H1 (cell line): Measurements from ENCODE around the gene SORBS1. TPM values are rescaled to one million over a fixed set of nuclear protein-coding genes. Genes with fewer than 3 reads are reported as not detected.

Experiments
- CTCF ChIA-PET: fragments of 300-600 bp; sonication (Branson Sonifier 250); formaldehyde crosslinking; loops from one replicate; lab custom pipeline; 2021; ENCODE audit not compliant: partially characterized antibody; lab: Charles Lee
- POLR2A ChIA-PET: fragments of 300-600 bp; sonication (Branson Sonifier 250); formaldehyde crosslinking; loops from one replicate; lab custom pipeline; 2021; ENCODE audit warnings: inconsistent platforms; ENCODE audit not compliant: partially characterized antibody; lab: Charles Lee
- DNase-seq, 2 experiments: peaks; one replicate each; pipeline versions ENCODE4 v3.0.0 to v3.0.0-alpha.2; 2010 to 2022; ENCODE audit warnings: low spot score in 2 of 2, low read depth in 1 of 2, mixed read lengths in 1 of 2
- FAIRE-seq: peaks from 2 replicates; lab custom pipeline; 2011; peaks lifted over from hg19 to GRCh38; lab: Jason Lieb, UNC
- H2AFZ ChIP-seq: 2 replicates; pipeline ENCODE4 v1.8.1; 2012; ENCODE audit warnings: low read length, inconsistent platforms
- H2AK5ac ChIP-seq: 2 replicates; pipeline ENCODE4 v1.6.1; 2013; ENCODE audit warnings: low read depth, low read length
- H2BK120ac ChIP-seq: replicated peaks from 2 replicates; pipeline ENCODE3; 2013; ENCODE audit warnings: low read depth, low read length, inconsistent platforms
- H2BK12ac ChIP-seq: 2 replicates; pipeline ENCODE4 v1.6.1; 2013; ENCODE audit warnings: low read depth, low read length
- H2BK15ac ChIP-seq: 2 replicates; pipeline ENCODE4 v1.6.1; 2013; ENCODE audit warnings: low read length
- H2BK20ac ChIP-seq: 2 replicates; pipeline ENCODE4 v1.6.1; 2013; ENCODE audit warnings: low read length
- H2BK5ac ChIP-seq: 2 replicates; pipeline ENCODE4 v1.6.1; 2013; ENCODE audit warnings: low read depth, low read length
- H3K14ac ChIP-seq: 2 replicates; pipeline ENCODE4 v1.6.1; 2013; ENCODE audit warnings: inconsistent platforms; ENCODE audit not compliant: insufficient read length
- H3K18ac ChIP-seq: 2 replicates; pipeline ENCODE4 v1.6.1; 2013; ENCODE audit warnings: low read length; ENCODE audit errors: extremely low read depth
- H3K23ac ChIP-seq: 2 replicates; pipeline ENCODE4 v1.6.1; 2013; ENCODE audit warnings: inconsistent platforms; ENCODE audit not compliant: insufficient read length
- H3K23me2 ChIP-seq: 2 replicates; pipeline ENCODE4 v1.6.1; 2013; ENCODE audit warnings: low read depth, low read length
- H3K27ac ChIP-seq: 2 replicates; pipeline ENCODE4 v1.6.1; 2011; ENCODE audit warnings: low read depth, low read length, inconsistent platforms
- H3K27me3 ChIP-seq, 4 experiments: replicated peaks in 1 of 4; 1 replicate in 1 of 4; 2 replicates in 3 of 4; pipeline versions ENCODE4 v1.6.1 to v1.8.1; 2011 to 2013; ENCODE audit warnings: low read length in 3 of 4, mild to moderate bottlenecking in 3 of 4, inconsistent platforms in 2 of 4, mixed read lengths in 2 of 4, moderate library complexity in 1 of 4; ENCODE audit not compliant: control insufficient read depth in 3 of 4, insufficient read depth in 3 of 4; ENCODE audit errors: extremely low read depth in 1 of 4
- H3K36me3 ChIP-seq, 4 experiments: 2 replicates each; pipeline versions ENCODE4 v1.6.1 to v1.8.1; 2011 to 2013; ENCODE audit warnings: mild to moderate bottlenecking in 4 of 4, low read length in 3 of 4, moderate library complexity in 2 of 4, control low read depth in 1 of 4, inconsistent platforms in 1 of 4; ENCODE audit not compliant: insufficient read depth in 4 of 4, control insufficient read depth in 2 of 4
- H3K4ac ChIP-seq: replicated peaks from 2 replicates; pipeline ENCODE3; 2013; ENCODE audit warnings: low read length, low read depth, mixed read lengths, inconsistent platforms; ENCODE audit not compliant: insufficient read length
- H3K4me1 ChIP-seq, 4 experiments: replicated peaks in 1 of 4; 1 replicate in 1 of 4; 2 replicates in 3 of 4; pipeline versions ENCODE4 v1.6.1 to v1.8.1; 2011 to 2013; ENCODE audit warnings: low read length in 3 of 4, inconsistent platforms in 2 of 4, mixed read lengths in 1 of 4; ENCODE audit not compliant: insufficient read depth in 4 of 4, control insufficient read depth in 3 of 4
- H3K4me2 ChIP-seq, 2 experiments: 2 replicates each; pipeline versions ENCODE4 v1.6.1 to v1.8.1; 2011 to 2013; ENCODE audit warnings: low read depth in 2 of 2, low read length in 2 of 2, control low read depth in 1 of 2, inconsistent platforms in 1 of 2, mild to moderate bottlenecking in 1 of 2; ENCODE audit not compliant: insufficient read depth in 1 of 2
- H3K4me3 ChIP-seq, 4 experiments: fragments of 200-600, 300-600 bp in 1 of 4; sonication (generic), shearing (Covaris generic), sonication (Bioruptor Twin) in 1 of 4; 2 replicates each; pipeline versions ENCODE4 v1.5.1 to v1.8.1; 2011 to 2016; ENCODE audit warnings: low read length in 4 of 4, low read depth in 3 of 4, control low read depth in 2 of 4, inconsistent platforms in 2 of 4, mild to moderate bottlenecking in 2 of 4, mixed read lengths in 1 of 4, moderate library complexity in 1 of 4; ENCODE audit not compliant: insufficient read depth in 2 of 4; ENCODE audit errors: extremely low read depth in 1 of 4
- H3K56ac ChIP-seq: replicated peaks from 2 replicates; pipeline ENCODE3; 2013; ENCODE audit warnings: low read depth, mild to moderate bottlenecking, mixed read lengths, low read length, inconsistent platforms; ENCODE audit not compliant: insufficient read length
- H3K79me1 ChIP-seq: 2 replicates; pipeline ENCODE4 v1.6.1; 2013; ENCODE audit warnings: low read depth, low read length, control low read depth
- H3K79me2 ChIP-seq, 2 experiments: 2 replicates each; pipeline versions ENCODE4 v1.6.1 to v1.8.1; 2012 to 2013; ENCODE audit warnings: low read length in 2 of 2, mild to moderate bottlenecking in 2 of 2, inconsistent platforms in 1 of 2; ENCODE audit not compliant: insufficient read depth in 2 of 2, control insufficient read depth in 1 of 2
- H3K9ac ChIP-seq, 4 experiments: replicated peaks in 1 of 4; 1 replicate in 1 of 4; 2 replicates in 3 of 4; pipeline versions ENCODE4 v1.6.1 to v1.8.1; 2011 to 2013; ENCODE audit warnings: low read depth in 3 of 4, low read length in 3 of 4, control low read depth in 2 of 4, mild to moderate bottlenecking in 2 of 4, moderate library complexity in 2 of 4, inconsistent platforms in 1 of 4; ENCODE audit errors: extremely low read depth in 1 of 4
- H3K9me3 ChIP-seq, 2 experiments: 2 replicates each; pipeline versions ENCODE4 v1.6.1 to v1.8.1; 2012 to 2013; ENCODE audit warnings: mild to moderate bottlenecking in 2 of 2, moderate library complexity in 2 of 2, control low read depth in 1 of 2, inconsistent platforms in 1 of 2, low read depth in 1 of 2, low read length in 1 of 2, mixed read lengths in 1 of 2; ENCODE audit not compliant: insufficient read depth in 2 of 2
- H4K20me1 ChIP-seq, 2 experiments: replicated peaks in 1 of 2; 2 replicates each; pipeline versions ENCODE3 to v1.8.1; 2011 to 2013; ENCODE audit warnings: inconsistent platforms in 2 of 2, low read length in 2 of 2, mild to moderate bottlenecking in 1 of 2; ENCODE audit not compliant: insufficient read depth in 2 of 2, control insufficient read depth in 1 of 2
- H4K5ac ChIP-seq: 2 replicates; pipeline ENCODE4 v1.6.1; 2013; ENCODE audit warnings: low read length, low read depth, mixed read lengths, inconsistent platforms; ENCODE audit not compliant: insufficient read length
- H4K8ac ChIP-seq: 2 replicates; pipeline ENCODE4 v1.8.0; 2013; ENCODE audit warnings: mild to moderate bottlenecking, moderate library complexity, low read length, inconsistent platforms; ENCODE audit not compliant: insufficient read depth; ENCODE audit errors: extremely low read depth
- H4K91ac ChIP-seq: replicated peaks from 2 replicates; pipeline ENCODE3; 2013; ENCODE audit warnings: low read length, mixed read lengths, inconsistent platforms; ENCODE audit not compliant: insufficient read length
- BRCA1 ChIP-seq: IDR thresholded peaks from 2 replicates; pipeline ENCODE4 v1.6.1; 2012; ENCODE audit warnings: low read depth, low read length, improper control_type of control experiment
- EZH2 ChIP-seq: fragments of 200-600 bp; sonication (generic); IDR thresholded peaks from 2 replicates; pipeline ENCODE4 v1.7.1; 2012; ENCODE audit warnings: low read depth, mild to moderate bottlenecking, moderate library complexity, low read length, inconsistent platforms; ENCODE audit not compliant: severe bottlenecking
- POLR2A ChIP-seq, 2 experiments: IDR thresholded peaks; 1 replicate in 1 of 2; 2 replicates in 1 of 2; pipeline ENCODE4 v1.6.1; 2011; ENCODE audit warnings: low read depth in 2 of 2, low read length in 2 of 2, mild to moderate bottlenecking in 2 of 2; ENCODE audit errors: control extremely low read depth in 1 of 2
- WGBS, 2 experiments: shearing (Covaris generic) in 1 of 2; methylation state at CpG; one replicate each; pipeline versions ENCODE4 v1.1.6 to v1.1.7; 2013 to 2015; ENCODE audit warnings: low lambda C conversion rate in 2 of 2, mixed read lengths in 2 of 2, inconsistent platforms in 1 of 2, low coverage in 1 of 2, missing lambda C conversion rate in 1 of 2; ENCODE audit not compliant: insufficient replicate concordance in 2 of 2, insufficient coverage in 1 of 2, insufficient read length in 1 of 2; ENCODE audit errors: extremely low coverage in 1 of 2, missing lambda C conversion rate in 1 of 2; 5-methylcytosine and 5-hydroxymethylcytosine counted together
- polyA plus RNA-seq, 7 experiments: library from polyadenylated mRNA; depleted of rRNA in 3 of 7; stranded (reverse) in 5 of 7; unstranded in 2 of 7; fragments of >200 nt in 5 of 7; fragments of 200-250 nt in 2 of 7; gene quantifications; 1 replicate in 5 of 7; 2 replicates in 1 of 7; 4 replicates in 1 of 7; pipeline versions ENCODE4 v1.2.1 to v1.2.3, GENCODE V29; 2011 to 2013; ENCODE audit warnings: missing spikeins in 2 of 7, mixed read lengths in 2 of 7
- total RNA-seq: library from RNA; stranded (reverse); fragmentation: NEBNext Ultra II Directional; extraction: Animal tissue kit (Norgen Biotek cat#: 25700); gene quantifications from 2 replicates; pipeline ENCODE4 v1.2.1, GENCODE V29; 2021
- TF ChIP-seq, protein P1 (sequence below): IDR thresholded peaks from 2 replicates; pipeline ENCODE4 v1.6.1; 2011; ENCODE audit warnings: low read depth, mild to moderate bottlenecking, low read length; ENCODE audit not compliant: insufficient read depth
- TF ChIP-seq, protein P2 (sequence below): IDR thresholded peaks from 2 replicates; pipeline ENCODE4 v1.6.1; 2012; ENCODE audit warnings: inconsistent platforms

Gene SORBS1
- total and polyA plus RNA-seq, 2 of the 8 experiments (the other 6 are each of a cell fraction or from before 2014, with no cell fraction given) = 16.0 to 35.0 TPM

DNA sequence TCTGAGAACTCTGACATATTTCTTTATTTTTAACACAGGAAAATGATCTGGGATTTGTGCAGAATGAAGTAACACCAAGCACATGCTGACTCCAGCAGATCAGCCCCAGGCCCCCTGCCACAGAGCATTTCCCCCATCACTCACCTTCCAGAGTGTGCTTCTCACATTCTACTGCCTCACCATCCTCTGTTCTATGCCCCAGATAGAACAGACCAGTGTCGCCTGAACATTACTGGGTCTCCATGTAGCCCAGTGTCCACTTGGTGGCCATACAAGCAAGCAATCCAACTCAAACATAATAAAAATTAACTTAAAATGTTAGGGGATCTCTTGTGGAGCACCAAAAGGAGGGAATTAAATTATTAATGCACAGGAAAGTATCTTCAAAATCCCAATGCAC, 58.8 kb downstream of the SORBS1 start:
- no peak for FAIRE-seq
- Histone ChIP-seq H3K79me1 (peaks cover 4% of the 10 kb centered on the region; the same call in 1 of the 2 replicates), H3K56ac (no peak overlapping the region), H3K79me2 (peaks cover 0 to 58% of the 10 kb centered on the region in 2 experiments; a peak in 3 of 4 replicates), H2BK120ac (no peak overlapping the region), H3K4me2 (no peak overlapping the region), H2BK12ac (no peak overlapping the region), H3K4me3 (no peak overlapping the region), H3K9ac (no peak overlapping the region), H3K27ac (no peak overlapping the region), H3K23ac (no peak overlapping the region), H4K20me1 (no peaks in the 10 kb centered on the region), H3K14ac (no peak overlapping the region), H2AFZ (no peak overlapping the region), H2BK20ac (no peak overlapping the region), H3K4me1 (peaks cover 0 to 14% (median 6%) of the 10 kb centered on the region in 4 experiments; a peak in 5 of 7 replicates), H3K23me2 (no peaks in the 10 kb centered on the region; the same call in none of the 2 replicates), H3K4ac (no peak overlapping the region), H3K36me3 (no peaks in the 10 kb centered on the region), H2BK5ac (no peak overlapping the region), H3K18ac (no peak overlapping the region), H4K8ac (no peak overlapping the region), H2BK15ac (no peak overlapping the region), H4K5ac (no peak overlapping the region), H3K27me3 (no peaks in the 10 kb centered on the region), H4K91ac (no peak overlapping the region), H3K9me3 (no peaks in the 10 kb centered on the region), H2AK5ac (no peak overlapping the region)
- no peak for DNase-seq
- WGBS, 2 experiments = 83% methylated on average over 1 of the region's 1 CpG; no CpG with 5 or more reads in 1 of the 2 experiments
- TF ChIP-seq, protein P1, sequence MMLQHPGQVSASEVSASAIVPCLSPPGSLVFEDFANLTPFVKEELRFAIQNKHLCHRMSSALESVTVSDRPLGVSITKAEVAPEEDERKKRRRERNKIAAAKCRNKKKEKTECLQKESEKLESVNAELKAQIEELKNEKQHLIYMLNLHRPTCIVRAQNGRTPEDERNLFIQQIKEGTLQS = no peak
- TF ChIP-seq BRCA1 (no peak), POLR2A (IDR thresholded peaks at IDR 0.05; ENCODE audit: control extremely low read depth in 1 of 2, low read depth in 2 of 2, low read length in 2 of 2) (no peak), EZH2 (no peak)
- TF ChIP-seq, protein P2, sequence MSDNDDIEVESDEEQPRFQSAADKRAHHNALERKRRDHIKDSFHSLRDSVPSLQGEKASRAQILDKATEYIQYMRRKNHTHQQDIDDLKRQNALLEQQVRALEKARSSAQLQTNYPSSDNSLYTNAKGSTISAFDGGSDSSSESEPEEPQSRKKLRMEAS = no peak
- ChIA-PET CTCF (interaction anchor here (0.6 to 1.4 kb wide), 4 partner anchors 9 to 72 kb away, joined by 3 read pairs; no protein-coding TSS in a partner anchor), POLR2A (interaction anchor here (0.6 kb wide), 1 partner anchor 15 kb away, joined by 3 read pairs; no protein-coding TSS in a partner anchor)
